Panc1 (cell line): Measurements from ENCODE around the gene IFNLR1. TPM values are rescaled to one million over a fixed set of nuclear protein-coding genes. Genes with fewer than 3 reads are reported as not detected.

Source experiments
- ATAC-seq: fragments of 200-7000 bp; cut with Tn5 transposase; 2 replicates; pipeline ENCODE4 v1.9.1; 2020; ENCODE audit warnings: mild to moderate bottlenecking, moderate library complexity
- BruUV-seq: library from RNA; stranded (reverse); fragments of 400-500 nt; replicated peaks from 2 replicates; lab custom pipeline; 2021; lab: Mats Ljungman, UMichigan
- CTCF ChIA-PET: fragments of 300-600 bp; sonication (Branson Sonifier 250); formaldehyde crosslinking; loops from one replicate; lab custom pipeline; 2022; ENCODE audit warnings: antibody characterized with exemption; lab: Charles Lee
- POLR2A ChIA-PET: fragments of 300-600 bp; sonication (Branson Sonifier 250); formaldehyde crosslinking; loops from one replicate; lab custom pipeline; 2022; ENCODE audit warnings: antibody characterized with exemption; lab: Charles Lee
- DNase-seq: peaks from one replicate; pipeline ENCODE4 v3.0.0-alpha.2; 2010; ENCODE audit warnings: low read depth, low spot score
- H3K27ac ChIP-seq: 2 replicates; pipeline ENCODE4 v1.5.1; 2011; ENCODE audit warnings: mild to moderate bottlenecking, low read length, inconsistent platforms
- H3K27me3 ChIP-seq: fragments of 200-500 bp; sonication (Bioruptor generic); 2 replicates; pipeline ENCODE4 v1.6.0; 2014; ENCODE audit warnings: low read length, inconsistent platforms; ENCODE audit not compliant: control insufficient read depth, insufficient read depth
- H3K36me3 ChIP-seq: fragments of 200-500 bp; sonication (Bioruptor generic); 2 replicates; pipeline ENCODE4 v1.5.1; 2014; ENCODE audit warnings: inconsistent platforms, mild to moderate bottlenecking, low read length, moderate library complexity; ENCODE audit not compliant: control insufficient read depth, insufficient read depth
- H3K4me1 ChIP-seq: 2 replicates; pipeline ENCODE4 v1.5.1; 2011; ENCODE audit warnings: inconsistent platforms, mild to moderate bottlenecking, low read length, moderate library complexity; ENCODE audit not compliant: control insufficient read depth, insufficient read depth
- H3K4me3 ChIP-seq, 2 experiments: 2 replicates each; pipeline ENCODE4 v1.5.1; 2011 to 2012; ENCODE audit warnings: low read depth in 2 of 2, low read length in 2 of 2, mild to moderate bottlenecking in 2 of 2, inconsistent platforms in 1 of 2, moderate library complexity in 1 of 2
- H3K9me3 ChIP-seq: fragments of 200-500 bp; sonication (Bioruptor generic); 2 replicates; pipeline ENCODE4 v1.5.1; 2014; ENCODE audit warnings: low read depth, mild to moderate bottlenecking, inconsistent platforms, low read length, moderate library complexity; ENCODE audit not compliant: control insufficient read depth, insufficient read depth
- CTCF ChIP-seq: fragments of 450-650 bp; IDR thresholded peaks from 2 replicates; pipeline ENCODE4 v1.5.1; 2017; ENCODE audit warnings: mild to moderate bottlenecking
- POLR2AphosphoS5 ChIP-seq: IDR thresholded peaks from 2 replicates; pipeline ENCODE4 v1.6.1; 2012; ENCODE audit warnings: mild to moderate bottlenecking, low read depth, low read length, moderate library complexity
- REST ChIP-seq, 2 experiments: IDR thresholded peaks; 2 replicates each; pipeline ENCODE4 v1.6.1; 2011 to 2012; ENCODE audit warnings: low read depth in 2 of 2, control low read depth in 1 of 2, low read length in 1 of 2, mild to moderate bottlenecking in 1 of 2, moderate library complexity in 1 of 2; ENCODE audit not compliant: insufficient read depth in 1 of 2
- SIN3A ChIP-seq: IDR thresholded peaks from 2 replicates; pipeline ENCODE4 v1.6.1; 2012; ENCODE audit warnings: low read depth, mild to moderate bottlenecking, low read length, moderate library complexity, borderline replicate concordance; ENCODE audit not compliant: insufficient read depth
- TCF7L2 ChIP-seq: IDR thresholded peaks from 2 replicates; pipeline ENCODE4 v1.6.1; 2011; ENCODE audit warnings: mild to moderate bottlenecking, low read depth, low read length, inconsistent platforms
- in situ Hi-C: cut with HindIII; loops from 2 replicates; pipeline ENCODE4 v1.10.0; 2016; ENCODE audit warnings: low sequenced_read_pairs, low pct_unique_long_range_greater_than_20kb
- intact Hi-C: fragments of 100-400 bp; cut with micrococcal nuclease; formaldehyde crosslinking; loops from one replicate; pipeline ENCODE4 v1.10.0; 2022; ENCODE audit not compliant: unreplicated experiment
- total RNA-seq: library from RNA; stranded (reverse); gene quantifications from one replicate; pipeline ENCODE4 v1.2.1, GENCODE V29; 2021; ENCODE audit not compliant: unreplicated experiment

IFNLR1 gene
- total RNA-seq, 1 experiment from 2014 or later: 1.0 TPM

DNA sequence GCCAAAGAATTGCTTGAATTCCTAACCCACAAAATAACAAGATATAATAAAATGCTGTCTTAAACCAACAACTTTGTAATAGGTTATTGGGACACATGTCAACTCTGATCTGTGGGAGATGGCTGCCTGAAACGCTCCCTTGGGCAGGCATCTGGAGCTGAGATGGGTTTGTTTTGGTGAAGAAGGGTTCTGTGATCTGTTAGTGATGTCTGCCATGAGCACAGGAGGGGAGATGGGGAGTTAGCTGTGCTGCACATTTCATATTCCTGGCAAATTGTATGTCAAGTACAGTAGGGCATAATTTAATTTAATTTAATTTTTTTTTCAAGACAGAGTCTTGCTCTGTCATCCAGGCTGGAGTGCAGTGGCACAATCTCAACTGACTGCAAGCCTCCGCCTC, 34.2 kb upstream of the IFNLR1 start:
- BruUV-seq: no TSS peak
- in situ Hi-C loops: no loop called here

DNA sequence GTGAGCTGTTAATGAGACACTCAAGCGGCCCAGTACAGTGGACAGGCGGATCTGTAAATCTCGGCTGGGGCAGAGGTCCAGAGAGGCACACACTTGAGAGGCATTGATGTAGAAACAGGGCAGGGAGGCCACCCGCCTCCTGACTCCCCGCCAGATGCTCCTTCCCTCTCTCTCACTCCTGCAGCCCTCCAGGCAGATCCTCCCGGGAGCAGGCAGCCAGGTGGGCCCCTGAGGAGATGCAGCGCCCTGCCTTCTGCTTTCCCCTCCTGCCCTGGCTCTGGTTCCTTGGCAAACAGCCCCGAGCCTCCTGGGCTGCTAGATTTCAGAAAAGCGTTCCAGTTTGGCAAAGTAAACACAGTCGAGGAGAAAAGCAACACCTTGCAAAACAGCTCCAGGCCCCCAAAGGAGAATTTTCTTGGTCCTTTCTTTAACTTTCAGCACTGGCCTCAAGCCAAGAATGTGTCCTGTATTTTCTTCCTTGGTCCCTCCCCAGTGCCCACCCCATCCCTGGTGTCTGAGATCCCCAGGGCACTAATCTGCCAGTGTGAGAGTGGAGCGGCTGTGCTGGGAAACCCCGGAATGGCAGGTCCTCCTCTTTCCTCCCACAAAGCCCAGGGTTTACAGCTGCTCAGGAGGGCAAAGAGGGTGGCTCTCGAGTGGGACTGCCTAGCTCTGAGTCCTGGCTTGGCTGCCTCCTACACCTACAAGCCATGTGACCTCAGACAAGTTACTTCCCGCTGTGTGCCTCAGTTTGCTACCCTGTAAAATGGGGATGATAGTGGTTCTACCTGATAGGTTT, 29.4 kb upstream of the IFNLR1 start:
- DNase-seq (no peak), ATAC-seq (peak; percentile 78)
- Histone ChIP-seq H3K27me3 (no peaks in the 10 kb centered on the region), H3K36me3 (no peaks in the 10 kb centered on the region), H3K4me1 (peaks cover 8% of the 10 kb centered on the region), H3K4me3 (peak overlapping the region in 1 of 2 experiments; percentile 9; a peak in 1 of 4 replicates), H3K9me3 (no peaks in the 10 kb centered on the region), H3K27ac (peak overlapping the region; percentile 21; the same call in 1 of the 2 replicates)
- BruUV-seq: no TSS peak
- ChIA-PET POLR2A (interaction anchor here (0.6 kb wide), 1 partner anchor 11 kb away, joined by 5 read pairs; no protein-coding TSS in a partner anchor), CTCF (interaction anchor here (0.5 to 1.3 kb wide), 3 partner anchors 167 to 176 kb away, joined by 3 to 4 read pairs (median 3); no protein-coding TSS in a partner anchor)
- in situ Hi-C loops: no loop called here
- intact Hi-C loops: no loop called here
- TF ChIP-seq CTCF (no peak), REST (IDR thresholded peaks at IDR 0.05; ENCODE audit: insufficient read depth in 1 of 2, low read depth in 2 of 2, low read length in 1 of 2) (no peak), SIN3A (no peak), TCF7L2 (no peak)

More for the DNA sequence above, 34.2 kb upstream of the IFNLR1 start:
- DNase-seq: no peak
- Histone ChIP-seq H3K36me3 (no peaks in the 10 kb centered on the region), H3K27me3 (no peaks in the 10 kb centered on the region), H3K4me3 (no peak overlapping the region), H3K27ac (no peak overlapping the region), H3K4me1 (peaks cover 7% of the 10 kb centered on the region), H3K9me3 (no peaks in the 10 kb centered on the region)
- intact Hi-C loops: no loop called here
- ATAC-seq: no peak
- TF ChIP-seq TCF7L2: no peak
- no peak for TF ChIP-seq REST (IDR thresholded peaks at IDR 0.05; ENCODE audit: insufficient read depth in 1 of 2, low read depth in 2 of 2, low read length in 1 of 2)
- no peak for TF ChIP-seq SIN3A
- no peak for TF ChIP-seq CTCF
- no peak for TF ChIP-seq POLR2AphosphoS5
- CTCF ChIA-PET: no interaction called here
- POLR2A ChIA-PET: no interaction called here
